HUES48 (cell line): ENCODE results near the gene MEI4.

Experiments used
- H3K27ac ChIP-seq: one replicate; pipeline ENCODE4 v1.7.0; 2013; ENCODE audit warnings: low read depth, low read length, inconsistent platforms
- H3K27me3 ChIP-seq: 2 replicates; pipeline ENCODE4 v1.6.1; 2013; ENCODE audit warnings: mild to moderate bottlenecking, low read length; ENCODE audit not compliant: control insufficient read depth, insufficient read depth
- H3K36me3 ChIP-seq: 2 replicates; pipeline ENCODE4 v1.6.1; 2013; ENCODE audit warnings: low read length; ENCODE audit not compliant: control insufficient read depth, insufficient read depth
- H3K4me1 ChIP-seq: 2 replicates; pipeline ENCODE4 v1.6.1; 2013; ENCODE audit warnings: mild to moderate bottlenecking, low read length; ENCODE audit not compliant: control insufficient read depth, insufficient read depth
- H3K4me3 ChIP-seq: 2 replicates; pipeline ENCODE4 v1.5.1; 2013; ENCODE audit warnings: mild to moderate bottlenecking, low read depth, low read length
- H3K9ac ChIP-seq: 2 replicates; pipeline ENCODE4 v1.6.1; 2013; ENCODE audit warnings: mild to moderate bottlenecking, low read depth, low read length, moderate library complexity
- H3K9me3 ChIP-seq: 2 replicates; pipeline ENCODE4 v1.6.1; 2013; ENCODE audit warnings: low read length; ENCODE audit not compliant: control insufficient read depth, insufficient read depth

Gene MEI4

GRCh38 chr6:77853401-77853800 lies 200.6 kb downstream of the MEI4 start:
- Histone ChIP-seq H3K9ac (no peak overlapping the region), H3K9me3 (no peaks in the 10 kb centered on the region), H3K4me3 (no peak overlapping the region), H3K27ac (no peak overlapping the region), H3K4me1 (no peaks in the 10 kb centered on the region), H3K36me3 (no peaks in the 10 kb centered on the region), H3K27me3 (no peaks in the 10 kb centered on the region)

GRCh38 chr6:77856391-77856790 lies 203.6 kb downstream of the MEI4 start:
- Histone ChIP-seq H3K9me3 (no peaks in the 10 kb centered on the region), H3K36me3 (no peaks in the 10 kb centered on the region), H3K4me1 (no peaks in the 10 kb centered on the region), H3K27ac (no peak overlapping the region), H3K27me3 (no peaks in the 10 kb centered on the region), H3K4me3 (no peak overlapping the region), H3K9ac (no peak overlapping the region)

GRCh38 chr6:77857421-77857820 lies 204.6 kb downstream of the MEI4 start:
- Histone ChIP-seq H3K36me3 (no peaks in the 10 kb centered on the region), H3K9me3 (peaks cover 10% of the 10 kb centered on the region; the same call in 1 of the 2 replicates), H3K4me3 (no peak overlapping the region), H3K27ac (no peak overlapping the region), H3K4me1 (no peaks in the 10 kb centered on the region), H3K9ac (no peak overlapping the region), H3K27me3 (no peaks in the 10 kb centered on the region)

GRCh38 chr6:77876300-77876699 lies 223.5 kb downstream of the MEI4 start:
- Histone ChIP-seq H3K9ac (no peak overlapping the region), H3K4me1 (no peaks in the 10 kb centered on the region), H3K36me3 (no peaks in the 10 kb centered on the region), H3K27ac (no peak overlapping the region), H3K9me3 (no peaks in the 10 kb centered on the region), H3K27me3 (no peaks in the 10 kb centered on the region), H3K4me3 (no peak overlapping the region)

GRCh38 chr6:77879527-77879926 lies 226.7 kb downstream of the MEI4 start:
- Histone ChIP-seq H3K36me3 (no peaks in the 10 kb centered on the region), H3K4me1 (no peaks in the 10 kb centered on the region), H3K9ac (no peak overlapping the region), H3K4me3 (no peak overlapping the region), H3K27me3 (no peaks in the 10 kb centered on the region), H3K9me3 (no peaks in the 10 kb centered on the region), H3K27ac (no peak overlapping the region)

- no peak overlapping the region for H3K27ac ChIP-seq
- H3K4me3 ChIP-seq = no peak overlapping the region
Observed at GRCh38 chr6:77880501-77880900, 227.7 kb downstream of the MEI4 start.

GRCh38 chr6:77883851-77884250 lies 231.0 kb downstream of the MEI4 start:
- H3K9me3 ChIP-seq = no peaks in the 10 kb centered on the region
- no peak overlapping the region for H3K9ac ChIP-seq
- H3K27ac ChIP-seq = no peak overlapping the region
- H3K4me3 ChIP-seq = no peak overlapping the region
- no peaks in the 10 kb centered on the region for H3K4me1 ChIP-seq
- no peaks in the 10 kb centered on the region for H3K27me3 ChIP-seq
- H3K36me3 ChIP-seq = no peaks in the 10 kb centered on the region

More at GRCh38 chr6:77880501-77880900, 227.7 kb downstream of the MEI4 start:
- Histone ChIP-seq H3K27me3 (no peaks in the 10 kb centered on the region), H3K9me3 (no peaks in the 10 kb centered on the region), H3K36me3 (no peaks in the 10 kb centered on the region), H3K4me1 (no peaks in the 10 kb centered on the region), H3K9ac (no peak overlapping the region)

- H3K27ac ChIP-seq = no peak overlapping the region
Observed at GRCh38 chr6:77893391-77893790, 240.6 kb downstream of the MEI4 start.

GRCh38 chr6:77906070-77906469 lies 253.2 kb downstream of the MEI4 start:
- H3K27ac ChIP-seq = no peak overlapping the region
- no peak overlapping the region for H3K9ac ChIP-seq
- no peaks in the 10 kb centered on the region for H3K4me1 ChIP-seq
- no peaks in the 10 kb centered on the region for H3K27me3 ChIP-seq
- H3K9me3 ChIP-seq = peaks cover 8% of the 10 kb centered on the region; the same call in 1 of the 2 replicates
- no peaks in the 10 kb centered on the region for H3K36me3 ChIP-seq
- no peak overlapping the region for H3K4me3 ChIP-seq

More at GRCh38 chr6:77893391-77893790, 240.6 kb downstream of the MEI4 start:
- H3K4me1 ChIP-seq = peaks cover 4% of the 10 kb centered on the region; the same call in 1 of the 2 replicates
- no peaks in the 10 kb centered on the region for H3K36me3 ChIP-seq
- no peaks in the 10 kb centered on the region for H3K27me3 ChIP-seq
- H3K4me3 ChIP-seq = no peak overlapping the region
- no peak overlapping the region for H3K9ac ChIP-seq
- H3K9me3 ChIP-seq = peaks cover 9% of the 10 kb centered on the region

- Histone ChIP-seq H3K27ac (no peak overlapping the region), H3K27me3 (no peaks in the 10 kb centered on the region), H3K36me3 (no peaks in the 10 kb centered on the region), H3K4me1 (no peaks in the 10 kb centered on the region), H3K9ac (no peak overlapping the region), H3K4me3 (no peak overlapping the region), H3K9me3 (peaks cover 13% of the 10 kb centered on the region)
Observed at GRCh38 chr6:77910826-77911225, 258.0 kb downstream of the MEI4 start.

- Histone ChIP-seq H3K36me3 (no peaks in the 10 kb centered on the region), H3K9me3 (no peaks in the 10 kb centered on the region), H3K27me3 (no peaks in the 10 kb centered on the region), H3K4me3 (no peak overlapping the region), H3K9ac (no peak overlapping the region), H3K4me1 (no peaks in the 10 kb centered on the region), H3K27ac (no peak overlapping the region)
Observed at GRCh38 chr6:77926198-77926751, 273.4 kb downstream of the MEI4 start.
